Caco-2 (cell line): ENCODE measurements around the gene LMF1. TPM values are rescaled to one million over a fixed set of nuclear protein-coding genes. Genes with fewer than 3 reads are reported as not detected.

Source experiments
- BruUV-seq: library from RNA; stranded (reverse); fragments of 400-500 nt; replicated peaks from 2 replicates; lab custom pipeline; 2021; lab: Mats Ljungman, UMichigan
- CTCF ChIA-PET: fragments of 300-600 bp; sonication (Branson Sonifier 250); formaldehyde crosslinking; loops from one replicate; lab custom pipeline; 2022; ENCODE audit warnings: antibody characterized with exemption; lab: Charles Lee
- POLR2A ChIA-PET: fragments of 300-600 bp; sonication (Branson Sonifier 250); formaldehyde crosslinking; loops from one replicate; lab custom pipeline; 2022; ENCODE audit warnings: antibody characterized with exemption; lab: Charles Lee
- DNase-seq, 2 experiments: peaks; one replicate each; pipeline versions ENCODE4 v3.0.0 to v3.0.0-alpha.2; 2020 to 2022
- H3K27me3 ChIP-seq: replicated peaks from 2 replicates; pipeline ENCODE4 v1.6.0; 2011; ENCODE audit warnings: low read length; ENCODE audit not compliant: control insufficient read depth, insufficient read depth
- H3K36me3 ChIP-seq: 2 replicates; pipeline ENCODE4 v1.5.1; 2011; ENCODE audit warnings: low read length; ENCODE audit not compliant: control insufficient read depth, insufficient read depth
- H3K4me1 ChIP-seq: fragments of 250-450 bp; sonication (Bioruptor Pico); 2 replicates; pipeline ENCODE4 v1.5.1; 2020; ENCODE audit warnings: mild to moderate bottlenecking
- H3K4me3 ChIP-seq: 2 replicates; pipeline ENCODE4 v1.5.1; 2011; ENCODE audit warnings: low read depth, mild to moderate bottlenecking, control low read depth, low read length
- H3K9me3 ChIP-seq: fragments of 250-450 bp; sonication (Bioruptor Pico); 2 replicates; pipeline ENCODE4 v1.5.1; 2020; ENCODE audit warnings: mild to moderate bottlenecking, moderate library complexity
- H3K27ac Mint-ChIP-seq: one replicate; pipeline ENCODE4 v1.8.0; 2022; ENCODE audit warnings: mixed read lengths; ENCODE audit not compliant: unreplicated experiment
- H3K27me3 Mint-ChIP-seq: one replicate; pipeline ENCODE4 v1.8.0; 2022; ENCODE audit warnings: mixed read lengths; ENCODE audit not compliant: insufficient read depth, unreplicated experiment
- H3K36me3 Mint-ChIP-seq: one replicate; pipeline ENCODE4 v1.8.0; 2022; ENCODE audit warnings: mild to moderate bottlenecking, mixed read lengths; ENCODE audit not compliant: insufficient read depth, unreplicated experiment
- H3K4me1 Mint-ChIP-seq: one replicate; pipeline ENCODE4 v1.8.0; 2022; ENCODE audit warnings: low read depth, mixed read lengths; ENCODE audit not compliant: unreplicated experiment
- H3K4me3 Mint-ChIP-seq: one replicate; pipeline ENCODE4 v1.8.0; 2022; ENCODE audit warnings: mild to moderate bottlenecking, moderate library complexity, mixed read lengths; ENCODE audit not compliant: unreplicated experiment
- H3K9me3 Mint-ChIP-seq: one replicate; pipeline ENCODE4 v1.8.0; 2022; ENCODE audit warnings: mixed read lengths; ENCODE audit not compliant: unreplicated experiment
- CTCF ChIP-seq, 2 experiments: fragments of 200-600 bp in 1 of 2; IDR thresholded peaks; 1 replicate in 1 of 2; 2 replicates in 1 of 2; pipeline versions ENCODE4 v1.5.1 to v1.8.0; 2011 to 2022; ENCODE audit warnings: antibody characterized with exemption in 1 of 2, control low read depth in 1 of 2, inconsistent platforms in 1 of 2, low read depth in 1 of 2, low read length in 1 of 2, mild to moderate bottlenecking in 1 of 2, moderate library complexity in 1 of 2; ENCODE audit not compliant: insufficient read depth in 1 of 2, severe bottlenecking in 1 of 2, unreplicated experiment in 1 of 2
- intact Hi-C: fragments of 100-400 bp; cut with micrococcal nuclease; formaldehyde crosslinking; loops from one replicate; pipeline ENCODE4 v1.10.0; 2022; ENCODE audit not compliant: unreplicated experiment
- total RNA-seq: library from RNA; stranded (reverse); gene quantifications from 2 replicates; pipeline ENCODE4 v1.2.3, GENCODE V29; 2022

LMF1 gene
- total RNA-seq, 1 experiment from 2014 or later: 12.3 TPM

GRCh38 chr16:930076-930475, 40.7 kb downstream of the LMF1 start:
- H3K27me3 Mint-ChIP-seq: no peaks in the 10 kb centered on the region
- no peaks in the 10 kb centered on the region for H3K4me1 Mint-ChIP-seq
- H3K4me3 ChIP-seq: no peak overlapping the region
- no peak for TF ChIP-seq CTCF (IDR thresholded peaks at IDR 0.05; ENCODE audit: insufficient read depth in 1 of 2, low read depth in 1 of 2, low read length in 1 of 2, severe bottlenecking in 1 of 2, unreplicated experiment in 1 of 2)
- H3K9me3 Mint-ChIP-seq: no peaks in the 10 kb centered on the region
- BruUV-seq: no TSS peak
- no peaks in the 10 kb centered on the region for H3K36me3 ChIP-seq
- intact Hi-C loops: no loop called here
- CTCF ChIA-PET: no interaction called here
- H3K4me3 Mint-ChIP-seq: no peak overlapping the region
- no peaks in the 10 kb centered on the region for H3K36me3 Mint-ChIP-seq
- no peaks in the 10 kb centered on the region for H3K4me1 ChIP-seq
- POLR2A ChIA-PET: no interaction called here
- H3K27me3 ChIP-seq: no peaks in the 10 kb centered on the region
- H3K9me3 ChIP-seq: no peaks in the 10 kb centered on the region
- no peak for DNase-seq
- H3K27ac Mint-ChIP-seq: no peak overlapping the region

GRCh38 chr16:929227-930073, 41.3 kb downstream of the LMF1 start:
- no peak for TF ChIP-seq CTCF (IDR thresholded peaks at IDR 0.05; ENCODE audit: insufficient read depth in 1 of 2, low read depth in 1 of 2, low read length in 1 of 2, severe bottlenecking in 1 of 2, unreplicated experiment in 1 of 2)
- ChIA-PET CTCF (no interaction called here), POLR2A (no interaction called here)
- no peak for DNase-seq
- Histone ChIP-seq H3K4me3 (no peak overlapping the region), H3K27me3 (no peaks in the 10 kb centered on the region), H3K36me3 (no peaks in the 10 kb centered on the region), H3K9me3 (no peaks in the 10 kb centered on the region), H3K4me1 (no peaks in the 10 kb centered on the region)
- Mint-ChIP-seq H3K27me3 (no peaks in the 10 kb centered on the region), H3K4me3 (no peak overlapping the region), H3K4me1 (no peaks in the 10 kb centered on the region), H3K36me3 (no peaks in the 10 kb centered on the region), H3K9me3 (no peaks in the 10 kb centered on the region), H3K27ac (no peak overlapping the region)
- BruUV-seq: no TSS peak
- intact Hi-C loops: no loop called here

DNA sequence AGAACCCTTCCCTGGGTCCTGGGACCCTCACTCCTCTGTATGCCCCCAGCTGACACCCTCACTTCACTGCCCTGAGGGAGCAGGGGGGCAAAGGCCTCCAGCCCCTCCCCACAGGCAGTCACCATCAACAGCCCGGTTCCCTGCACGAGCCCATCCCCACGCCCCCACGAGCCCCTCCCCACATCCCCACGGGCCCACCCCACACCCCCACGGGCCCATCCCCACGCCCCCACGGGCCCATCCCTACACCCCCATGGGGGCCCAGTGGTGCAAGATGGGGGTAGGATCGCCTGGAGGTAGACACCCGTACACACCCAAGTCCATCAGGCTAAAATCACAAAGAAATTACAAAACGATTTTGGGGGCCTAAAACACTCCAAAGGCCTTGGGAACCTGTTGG, 42.3 kb downstream of the LMF1 start:
- intact Hi-C loops: no loop called here
- H3K27me3 Mint-ChIP-seq: no peaks in the 10 kb centered on the region
- no peaks in the 10 kb centered on the region for H3K4me1 ChIP-seq
- TF ChIP-seq CTCF (IDR thresholded peaks at IDR 0.05; ENCODE audit: insufficient read depth in 1 of 2, low read depth in 1 of 2, low read length in 1 of 2, severe bottlenecking in 1 of 2, unreplicated experiment in 1 of 2): no peak
- H3K36me3 Mint-ChIP-seq: no peaks in the 10 kb centered on the region
- POLR2A ChIA-PET: no interaction called here
- H3K9me3 Mint-ChIP-seq: no peaks in the 10 kb centered on the region
- no peaks in the 10 kb centered on the region for H3K4me1 Mint-ChIP-seq
- no TSS peak for BruUV-seq
- H3K4me3 Mint-ChIP-seq: no peak overlapping the region
- CTCF ChIA-PET: no interaction called here
- no peaks in the 10 kb centered on the region for H3K27me3 ChIP-seq
- DNase-seq: no peak
- H3K36me3 ChIP-seq: no peaks in the 10 kb centered on the region
- no peak overlapping the region for H3K27ac Mint-ChIP-seq
- H3K4me3 ChIP-seq: no peak overlapping the region
- H3K9me3 ChIP-seq: no peaks in the 10 kb centered on the region
